ENCODE data around the gene SULT1C4. TPM values are rescaled to one million over a fixed set of nuclear protein-coding genes. Genes with fewer than 3 reads are reported as not detected.

The SULT1C4 gene
- 0.02 TPM in 1 of 5 replicates, not detected in the others for total RNA-seq (2022; extraction: Qiagen RNA extraction; ENCODE audit: low read depth)

DNA sequence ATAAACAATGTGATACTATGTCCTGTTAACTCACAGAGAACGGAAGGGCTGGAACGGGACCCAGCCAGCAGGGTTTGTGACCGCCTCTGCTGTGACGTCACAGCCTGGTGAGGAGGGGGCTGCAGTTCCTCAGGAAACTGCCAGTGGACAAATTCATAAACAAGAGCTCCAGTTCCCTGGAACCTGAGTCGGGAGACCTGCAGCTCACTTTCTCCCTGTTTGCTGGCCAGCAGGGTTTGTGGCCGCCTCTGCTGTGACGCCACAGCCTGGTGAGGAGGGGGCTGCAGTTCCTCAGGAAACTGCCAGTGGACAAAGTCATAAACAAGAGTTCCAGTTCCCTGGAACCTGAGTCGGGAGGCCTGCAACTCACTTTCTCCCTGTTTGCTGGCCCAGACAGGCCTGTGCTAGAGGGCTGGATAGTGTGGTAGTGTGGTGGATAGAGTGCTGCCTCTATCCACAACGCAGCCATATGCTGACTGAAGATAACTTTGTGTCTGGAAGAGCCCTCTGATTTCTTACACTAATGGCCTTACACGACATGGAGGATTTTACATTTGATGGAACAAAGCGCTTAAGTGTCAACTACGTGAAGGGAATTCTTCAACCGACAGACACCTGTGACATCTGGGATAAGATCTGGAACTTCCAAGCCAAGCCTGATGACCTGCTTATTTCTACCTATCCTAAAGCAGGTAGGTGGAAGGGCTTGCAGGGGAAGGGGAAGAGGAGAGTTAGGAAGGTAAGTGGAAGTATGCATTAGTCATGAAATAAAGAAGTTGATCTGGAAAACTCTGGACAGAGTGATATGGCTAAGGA, at the start of gene SULT1C4:
SULT1C4 (plus strand) TSS at position 140 of the 816 bp plus-strand sequence; CDS start at position 524, 384 bp downstream.

Other genes starting within 250 kb of the SULT1C4 start
- gene SULT1C3, start 138.0 kb upstream of the SULT1C4 start, total RNA-seq (2022; extraction: Qiagen RNA extraction; ENCODE audit: low read depth), result not detected in 5 replicates
- gene SULT1C2, start 89.1 kb upstream of the SULT1C4 start, total RNA-seq (2022; extraction: Qiagen RNA extraction; ENCODE audit: low read depth), result 0.39 to 1.3 TPM (median 0.42 TPM) in 5 replicates
- 10.9 to 16.1 TPM (median 13.7 TPM) in 5 replicates for gene GCC2, start 71.3 kb downstream of the SULT1C4 start, total RNA-seq (2022; extraction: Qiagen RNA extraction; ENCODE audit: low read depth)
- gene LIMS1, start 156.5 kb downstream of the SULT1C4 start, total RNA-seq (2022; extraction: Qiagen RNA extraction; ENCODE audit: low read depth), result 36.3 to 64.0 TPM (median 56.3 TPM) in 5 replicates